Measurements from ENCODE around the gene TNK1.

Gene TNK1

GRCh38 chr17:7389924-7390910 lies 9.3 kb downstream of the TNK1 start:
- in situ Hi-C loops (cut with MboI; ENCODE audit: low sequenced_read_pairs), result no loop called here

- in situ Hi-C loops (cut with MboI; ENCODE audit: low sequenced_read_pairs), result no loop called here
Observed at GRCh38 chr17:7391307-7391706, 10.4 kb downstream of the TNK1 start.

- in situ Hi-C loops (cut with MboI; ENCODE audit: low sequenced_read_pairs), result no loop called here
Observed at GRCh38 chr17:7392696-7393612, 12.1 kb downstream of the TNK1 start.

GRCh38 chr17:7393613-7394451 lies 12.9 kb downstream of the TNK1 start:
- in situ Hi-C loops (cut with MboI; ENCODE audit: low sequenced_read_pairs), result no loop called here

GRCh38 chr17:7394452-7395191 lies 13.7 kb downstream of the TNK1 start, which contains the start of gene PLSCR3:
Gene PLSCR3 (minus strand): TSS chr17:7394525. CDS start chr17:7394110, 415 bp downstream.
- in situ Hi-C loops (cut with MboI; ENCODE audit: low sequenced_read_pairs), result no loop called here

- in situ Hi-C loops (cut with MboI; ENCODE audit: low sequenced_read_pairs), result no loop called here
Observed at GRCh38 chr17:7396147-7396546, 15.3 kb downstream of the TNK1 start.

GRCh38 chr17:7398612-7399011 lies 17.7 kb downstream of the TNK1 start:
- in situ Hi-C loops (cut with MboI; ENCODE audit: low sequenced_read_pairs), result no loop called here

GRCh38 chr17:7403043-7403726 lies 22.3 kb downstream of the TNK1 start:
- in situ Hi-C loops (cut with MboI; ENCODE audit: low sequenced_read_pairs), result no loop called here

GRCh38 chr17:7403727-7403976 lies 22.8 kb downstream of the TNK1 start:
- in situ Hi-C loops (cut with MboI; ENCODE audit: low sequenced_read_pairs), result no loop called here

- in situ Hi-C loops (cut with MboI; ENCODE audit: low sequenced_read_pairs), result no loop called here
Observed at GRCh38 chr17:7403977-7404736, 23.3 kb downstream of the TNK1 start, which contains the start of gene TMEM256. Gene TMEM256 (minus strand): TSS chr17:7404097. CDS start chr17:7404084, 13 bp downstream.

- in situ Hi-C loops (cut with MboI; ENCODE audit: low sequenced_read_pairs), result no loop called here
Observed at GRCh38 chr17:7404737-7405349, 24.0 kb downstream of the TNK1 start.

GRCh38 chr17:7405350-7406234 lies 24.7 kb downstream of the TNK1 start:
- in situ Hi-C loops (cut with MboI; ENCODE audit: low sequenced_read_pairs), result no loop called here

GRCh38 chr17:7406235-7406825 lies 25.4 kb downstream of the TNK1 start:
- in situ Hi-C loops (cut with MboI; ENCODE audit: low sequenced_read_pairs), result no loop called here

GRCh38 chr17:7407082-7407481 lies 26.2 kb downstream of the TNK1 start:
- in situ Hi-C loops (cut with MboI; ENCODE audit: low sequenced_read_pairs), result no loop called here

- in situ Hi-C loops (cut with MboI; ENCODE audit: low sequenced_read_pairs), result no loop called here
Observed at GRCh38 chr17:7407485-7408251, 26.8 kb downstream of the TNK1 start, which contains the start of gene NLGN2. Gene NLGN2 (plus strand): TSS chr17:7407845. CDS start chr17:7408256, 411 bp downstream.

GRCh38 chr17:7408252-7408727 lies 27.4 kb downstream of the TNK1 start:
- in situ Hi-C loops (cut with MboI; ENCODE audit: low sequenced_read_pairs), result no loop called here

Measured in hTERT RPE-1 (cell line).